CD8-positive, alpha-beta memory T cell (primary cell): ENCODE results near the gene TMEM141. TPM values are rescaled to one million over a fixed set of nuclear protein-coding genes. Genes with fewer than 3 reads are reported as not detected.
A peak's percentile ranks its signal among the peaks of the same experiment; 100 is the strongest.

Experiments used
- CTCF ChIA-PET: fragments of 350-600 bp; sonication (Branson Sonifier 250); formaldehyde crosslinking; loops from one replicate; lab custom pipeline; 2021; ENCODE audit warnings: antibody characterized with exemption; lab: Charles Lee
- POLR2A ChIA-PET: fragments of 350-600 bp; sonication (Branson Sonifier 250); formaldehyde crosslinking; loops from one replicate; lab custom pipeline; 2021; ENCODE audit warnings: antibody characterized with exemption; lab: Charles Lee
- DNase-seq, 5 donors: peaks; one replicate each; pipeline versions ENCODE4 v3.0.0 to v3.0.0-alpha.2; 2020 to 2022; ENCODE audit warnings: mixed read lengths in 1 of 5
- H3K27ac ChIP-seq: one replicate; pipeline ENCODE4 v1.7.0; 2013; ENCODE audit warnings: low read depth, mild to moderate bottlenecking, low read length, moderate library complexity
- H3K27me3 ChIP-seq: 2 replicates; pipeline ENCODE4 v1.7.0; 2013; ENCODE audit warnings: low read length, mild to moderate bottlenecking; ENCODE audit not compliant: insufficient read depth, poor library complexity, severe bottlenecking
- H3K36me3 ChIP-seq: 2 replicates; pipeline ENCODE4 v1.7.0; 2013; ENCODE audit warnings: mild to moderate bottlenecking, low read length, moderate library complexity; ENCODE audit not compliant: insufficient read depth
- H3K4me1 ChIP-seq: 2 replicates; pipeline ENCODE4 v1.7.0; 2013; ENCODE audit warnings: mild to moderate bottlenecking, low read length, moderate library complexity; ENCODE audit not compliant: insufficient read depth
- H3K4me3 ChIP-seq: 2 replicates; pipeline ENCODE4 v1.7.0; 2013; ENCODE audit warnings: mild to moderate bottlenecking, low read length
- H3K9me3 ChIP-seq: 2 replicates; pipeline ENCODE4 v1.7.0; 2013; ENCODE audit warnings: mild to moderate bottlenecking, low read length
- H3K27ac Mint-ChIP-seq, 8 donors: one replicate each; pipeline ENCODE4 v1.8.0; 2020 to 2021; ENCODE audit warnings: mixed read lengths in 8 of 8, mild to moderate bottlenecking in 6 of 8, inconsistent platforms in 3 of 8, moderate library complexity in 3 of 8
- H3K27me3 Mint-ChIP-seq, 2 donors: one replicate each; pipeline ENCODE4 v1.8.0; 2020 to 2021; ENCODE audit warnings: mixed read lengths in 2 of 2, mild to moderate bottlenecking in 1 of 2, moderate library complexity in 1 of 2
- H3K36me3 Mint-ChIP-seq, 3 donors: one replicate each; pipeline ENCODE4 v1.8.0; 2020 to 2021; ENCODE audit warnings: mixed read lengths in 3 of 3, inconsistent platforms in 1 of 3, mild to moderate bottlenecking in 1 of 3
- H3K4me1 Mint-ChIP-seq, 3 donors: one replicate each; pipeline ENCODE4 v1.8.0; 2020 to 2021; ENCODE audit warnings: mixed read lengths in 3 of 3, inconsistent platforms in 1 of 3, mild to moderate bottlenecking in 1 of 3
- H3K4me3 Mint-ChIP-seq, 7 donors: one replicate each; pipeline ENCODE4 v1.8.0; 2020 to 2021; ENCODE audit warnings: mixed read lengths in 7 of 7, mild to moderate bottlenecking in 6 of 7, moderate library complexity in 4 of 7, inconsistent platforms in 2 of 7
- H3K9me3 Mint-ChIP-seq, 5 donors: one replicate each; pipeline ENCODE4 v1.8.0; 2020 to 2022; ENCODE audit warnings: mixed read lengths in 5 of 5, mild to moderate bottlenecking in 3 of 5, moderate library complexity in 2 of 5, inconsistent platforms in 1 of 5
- polyA plus RNA-seq: library from polyadenylated mRNA; unstranded; fragments of 300-500 nt; fragmentation: Illumina TruSeq; gene quantifications from one replicate; pipeline ENCODE4 v1.2.3, GENCODE V29; 2021
- total RNA-seq, 2 experiments: library from RNA; stranded (reverse); gene quantifications; one replicate each; pipeline ENCODE4 v1.2.3, GENCODE V29; 2021

The TMEM141 gene
- total and polyA plus RNA-seq, 3 experiments from 2014 or later = 37.8 to 50.6 (median 50.1) TPM

DNA sequence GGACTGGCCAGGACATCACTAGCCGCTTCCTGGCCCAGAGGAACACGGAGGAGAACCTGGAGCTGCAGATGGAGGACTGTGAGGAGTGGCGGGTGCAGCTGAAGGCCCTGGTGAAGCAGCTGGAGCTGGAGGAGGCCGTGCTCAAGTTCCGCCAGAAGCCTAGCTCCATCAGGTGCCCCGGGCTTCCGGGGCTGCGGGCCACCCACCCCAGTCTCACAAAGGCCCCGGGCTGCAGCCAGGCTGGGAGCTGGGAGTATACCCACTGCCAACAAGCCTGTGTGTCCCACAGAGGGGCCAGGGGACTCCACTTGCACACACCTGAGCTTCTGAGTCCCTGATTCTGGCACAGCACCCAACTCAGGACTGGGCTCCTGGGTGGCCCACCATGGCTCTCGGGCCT is 14.9 kb downstream of the TMEM141 start:
- Histone ChIP-seq H3K4me1 (peaks cover 29% of the 10 kb centered on the region), H3K27ac (no peak overlapping the region), H3K27me3 (no peaks in the 10 kb centered on the region), H3K9me3 (no peaks in the 10 kb centered on the region), H3K36me3 (no peaks in the 10 kb centered on the region), H3K4me3 (no peak overlapping the region)
- Mint-ChIP-seq H3K4me3 (peak overlapping the region; percentile 26 to 91 (median 88)), H3K4me1 (peaks cover 27 to 46% (median 30%) of the 10 kb centered on the region in 3 donors), H3K9me3 (no peaks in the 10 kb centered on the region), H3K27ac (peak overlapping the region in 1 of 8 donors; percentile 94), H3K27me3 (peaks cover 0 to 1% of the 10 kb centered on the region in 2 donors), H3K36me3 (peaks cover 0 to 24% (median 3%) of the 10 kb centered on the region in 3 donors)
- DNase-seq = no peak
- ChIA-PET POLR2A (interaction anchor here (0.7 to 1.1 kb wide), 2 partner anchors 10 to 14 kb away, joined by 3 read pairs; no protein-coding TSS in a partner anchor), CTCF (interaction anchor here (1.1 to 4.1 kb wide), 7 partner anchors 14 to 383 kb away, joined by 3 to 14 read pairs (median 5); partner anchors contain the start of genes AJM1 and SSNA1)

DNA sequence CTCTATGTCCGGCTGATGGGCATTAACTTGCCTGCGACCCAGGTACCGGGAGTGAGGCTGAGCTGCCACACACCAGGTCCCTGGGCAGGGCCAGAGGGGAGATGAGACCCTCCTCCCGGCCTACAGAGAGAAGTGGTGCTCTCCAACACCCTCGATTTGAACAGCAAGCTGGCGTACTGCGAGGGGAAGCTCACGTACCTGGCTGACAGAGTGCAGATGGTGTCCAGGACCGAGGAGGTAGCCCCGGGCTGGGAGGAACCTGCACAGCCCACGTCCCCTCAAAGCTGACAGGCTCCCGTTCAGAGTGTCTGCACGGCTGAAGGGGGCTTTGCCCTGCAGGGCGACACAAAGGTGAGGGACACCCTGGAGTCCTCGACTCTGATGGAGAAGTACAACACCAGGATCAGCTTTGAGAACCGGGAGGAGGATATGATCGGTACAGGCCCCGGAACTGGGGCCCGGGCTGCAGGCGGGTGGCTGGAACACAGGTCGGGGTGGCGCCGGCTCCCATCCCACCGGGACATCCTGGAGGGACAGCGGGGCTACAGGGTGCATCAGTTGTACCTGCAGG is 15.6 kb downstream of the TMEM141 start:
- Mint-ChIP-seq H3K4me3 (peak overlapping the region; percentile 86 to 95 (median 90)), H3K36me3 (peaks cover 0 to 24% (median 3%) of the 10 kb centered on the region in 3 donors), H3K27me3 (peaks cover 0 to 1% of the 10 kb centered on the region in 2 donors), H3K27ac (peak overlapping the region; percentile 45 to 97 (median 94)), H3K4me1 (peaks cover 26 to 47% (median 28%) of the 10 kb centered on the region in 3 donors), H3K9me3 (no peaks in the 10 kb centered on the region)
- ChIA-PET CTCF (interaction anchor here (1.0 to 4.1 kb wide), 12 partner anchors 13 to 382 kb away, joined by 3 to 14 read pairs (median 4); partner anchors contain the start of genes AJM1, SSNA1 and TRAF2), POLR2A (interaction anchor here (0.5 to 1.3 kb wide), 9 partner anchors 9 to 394 kb away, joined by 3 to 5 read pairs (median 4); partner anchors contain the start of genes MAN1B1, SAPCD2, TMEM141 and TPRN)
- DNase-seq = no peak
- Histone ChIP-seq H3K27ac (peak overlapping the region; percentile 65), H3K36me3 (no peaks in the 10 kb centered on the region), H3K4me3 (peak overlapping the region; percentile 69), H3K9me3 (no peaks in the 10 kb centered on the region), H3K4me1 (peaks cover 29% of the 10 kb centered on the region), H3K27me3 (no peaks in the 10 kb centered on the region)

DNA sequence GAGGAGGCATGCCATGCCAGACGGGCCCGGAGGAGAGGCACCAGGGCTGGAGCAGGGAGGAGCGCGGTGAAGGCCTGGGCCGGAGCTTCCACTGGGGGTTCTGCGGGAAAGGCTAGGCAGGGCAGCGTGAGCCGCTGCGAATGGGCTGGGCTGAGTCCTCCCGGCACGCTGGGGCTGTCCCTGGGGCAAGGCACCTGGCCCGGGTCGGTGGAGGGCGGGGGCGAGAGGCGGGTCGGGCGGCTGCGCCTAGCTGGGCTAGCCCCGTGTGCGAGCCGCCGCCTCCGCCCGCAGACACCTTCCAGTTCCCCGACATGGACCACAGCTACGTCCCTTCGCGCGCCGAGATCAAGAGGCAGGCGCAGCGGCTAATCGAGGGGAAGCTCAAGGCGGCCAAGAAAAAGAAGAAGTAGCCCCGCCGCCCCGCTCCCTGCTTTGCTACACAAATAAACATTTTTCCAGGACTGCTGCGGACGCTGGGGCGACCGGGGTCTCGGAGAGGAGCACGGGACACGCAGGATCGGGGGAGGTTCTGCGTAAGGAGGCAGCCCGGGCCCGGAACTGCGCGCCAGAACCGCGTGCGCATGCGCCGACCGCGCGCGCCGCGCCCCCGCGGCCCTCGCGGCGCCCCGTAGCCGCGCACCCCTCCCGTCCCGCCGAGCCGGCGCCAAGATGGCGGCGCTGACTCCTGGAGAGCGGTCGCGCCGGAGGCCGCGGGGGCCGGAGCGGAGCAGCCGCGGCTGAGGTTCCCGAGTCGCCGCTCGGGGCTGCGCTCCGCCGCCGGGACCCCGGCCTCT is 16.3 kb downstream of the TMEM141 start, which contains the start of gene RABL6:
TSS of gene RABL6 (plus strand) at position 668 of the 794 bp plus-strand sequence. CDS start 249 bp downstream, outside the sequence.
- no peaks in the 10 kb centered on the region for H3K36me3 ChIP-seq
- POLR2A ChIA-PET = interaction anchor here (0.5 to 1.3 kb wide), 11 partner anchors 10 to 393 kb away, joined by 3 to 5 read pairs (median 3); partner anchors contain the start of genes MAN1B1, SAPCD2, TMEM141 and TPRN
- H3K4me3 ChIP-seq = peak within 1 kb of the TSS; percentile 69
- no peaks in the 10 kb centered on the region for H3K9me3 ChIP-seq
- H3K4me1 ChIP-seq = peaks cover 29% of the 10 kb centered on the region
- CTCF ChIA-PET = interaction anchor here (1.0 to 4.1 kb wide), 11 partner anchors 14 to 239 kb away, joined by 3 to 14 read pairs (median 4); partner anchors contain the start of genes AJM1 and TRAF2
- H3K27ac ChIP-seq = peak within 1 kb of the TSS; percentile 78
- H3K27me3 Mint-ChIP-seq = peaks cover 0 to 1% of the 10 kb centered on the region in 2 donors
- H3K4me3 Mint-ChIP-seq = peak within 1 kb of the TSS; percentile 88 to 95 (median 91)
- H3K36me3 Mint-ChIP-seq = peaks cover 0 to 24% (median 3%) of the 10 kb centered on the region in 3 donors
- H3K27ac Mint-ChIP-seq = peak within 1 kb of the TSS; percentile 92 to 97 (median 94)
- H3K27me3 ChIP-seq = no peaks in the 10 kb centered on the region
- no peaks in the 10 kb centered on the region for H3K9me3 Mint-ChIP-seq
- H3K4me1 Mint-ChIP-seq = peaks cover 24 to 47% (median 28%) of the 10 kb centered on the region in 3 donors
- peak; percentile 74 to 89 (median 86) for DNase-seq

DNA sequence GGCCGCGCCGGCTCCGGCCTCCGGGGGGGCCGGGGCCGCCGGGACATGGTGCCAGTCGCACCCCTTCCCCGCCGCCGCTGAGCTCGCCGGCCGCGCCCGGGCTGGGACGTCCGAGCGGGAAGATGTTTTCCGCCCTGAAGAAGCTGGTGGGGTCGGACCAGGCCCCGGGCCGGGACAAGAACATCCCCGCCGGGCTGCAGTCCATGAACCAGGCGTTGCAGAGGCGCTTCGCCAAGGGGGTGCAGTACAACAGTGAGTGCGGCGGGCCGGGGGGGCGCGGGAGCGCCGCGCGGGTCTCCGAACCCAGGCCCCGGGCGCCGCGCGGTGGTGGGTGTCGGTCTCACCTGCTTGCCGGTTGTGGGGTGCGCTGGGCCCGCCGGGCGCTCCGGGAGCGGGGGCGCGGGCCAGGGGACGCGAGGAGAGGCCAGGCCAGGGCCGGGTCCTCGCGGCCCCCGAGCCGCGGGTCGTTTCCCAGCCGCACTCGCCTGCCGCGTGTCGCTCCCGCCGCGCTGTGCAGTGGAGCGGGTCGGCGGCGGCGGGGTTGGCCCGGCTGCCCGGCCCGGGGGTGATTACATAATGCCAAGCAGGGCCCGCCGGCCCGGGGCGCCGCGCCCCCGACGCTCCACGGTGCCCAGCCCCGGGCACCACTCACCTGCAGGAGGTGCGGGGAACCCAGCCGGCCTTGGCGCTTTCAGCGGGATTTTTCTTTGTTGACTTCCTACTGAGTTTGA is 17.1 kb downstream of the TMEM141 start:
- Histone ChIP-seq H3K36me3 (no peaks in the 10 kb centered on the region), H3K4me1 (peaks cover 29% of the 10 kb centered on the region), H3K27me3 (no peaks in the 10 kb centered on the region), H3K4me3 (peak overlapping the region; percentile 56), H3K27ac (peak overlapping the region; percentile 78), H3K9me3 (no peaks in the 10 kb centered on the region)
- Mint-ChIP-seq H3K27ac (peak overlapping the region in 6 of 8 donors; percentile 45 to 94 (median 82)), H3K27me3 (peaks cover 0 to 1% of the 10 kb centered on the region in 2 donors), H3K4me1 (peaks cover 31 to 55% (median 35%) of the 10 kb centered on the region in 3 donors), H3K9me3 (no peaks in the 10 kb centered on the region), H3K4me3 (peak overlapping the region; percentile 78 to 95 (median 83)), H3K36me3 (peaks cover 0 to 32% (median 3%) of the 10 kb centered on the region in 3 donors)
- peak in 4 of 5 donors; percentile 14 to 66 (median 48) for DNase-seq
- CTCF ChIA-PET = interaction anchor here (1.0 to 4.1 kb wide), 9 partner anchors 15 to 227 kb away, joined by 3 to 14 read pairs (median 7); partner anchors contain the start of genes AJM1 and TRAF2
- POLR2A ChIA-PET = interaction anchor here (0.6 to 1.5 kb wide), 7 partner anchors 78 to 288 kb away, joined by 3 to 5 read pairs (median 3); partner anchors contain the start of genes FBXW5, SAPCD2 and TRAF2

DNA sequence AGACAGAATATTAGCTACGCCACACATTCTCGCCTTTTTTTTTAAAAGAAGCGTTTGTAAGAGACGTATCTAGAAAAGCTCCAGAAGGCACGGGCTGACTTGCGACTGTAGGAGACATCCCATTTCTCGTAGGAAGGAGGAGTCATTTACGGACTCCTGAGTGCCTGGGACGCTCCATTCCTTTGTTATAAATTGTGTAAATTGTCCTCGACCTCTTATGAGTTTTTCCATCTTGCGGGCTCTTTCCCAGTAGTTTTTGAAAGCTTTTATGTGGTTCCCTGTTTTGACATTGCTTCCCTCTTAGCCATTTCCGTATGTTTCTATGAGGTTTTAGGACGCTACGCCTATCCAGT is 17.6 kb downstream of the TMEM141 start:
- Mint-ChIP-seq H3K36me3 (peaks cover 0 to 33% (median 3%) of the 10 kb centered on the region in 3 donors), H3K4me1 (peaks cover 36 to 59% (median 37%) of the 10 kb centered on the region in 3 donors), H3K9me3 (no peaks in the 10 kb centered on the region), H3K4me3 (peak overlapping the region; percentile 78 to 95 (median 83)), H3K27me3 (peaks cover 0 to 1% of the 10 kb centered on the region in 2 donors), H3K27ac (peak overlapping the region in 7 of 8 donors; percentile 22 to 94 (median 77))
- Histone ChIP-seq H3K36me3 (no peaks in the 10 kb centered on the region), H3K27me3 (no peaks in the 10 kb centered on the region), H3K4me1 (peaks cover 29% of the 10 kb centered on the region), H3K27ac (peak overlapping the region; percentile 78), H3K4me3 (peak overlapping the region; percentile 56), H3K9me3 (no peaks in the 10 kb centered on the region)
- ChIA-PET CTCF (interaction anchor here (1.2 to 4.1 kb wide), 4 partner anchors 17 to 227 kb away, joined by 3 to 14 read pairs (median 14); partner anchors contain the start of gene AJM1), POLR2A (interaction anchor here (1.5 kb wide), 1 partner anchor 135 kb away, joined by 4 read pairs; the partner anchor contains the start of gene FBXW5)
- no peak for DNase-seq

DNA sequence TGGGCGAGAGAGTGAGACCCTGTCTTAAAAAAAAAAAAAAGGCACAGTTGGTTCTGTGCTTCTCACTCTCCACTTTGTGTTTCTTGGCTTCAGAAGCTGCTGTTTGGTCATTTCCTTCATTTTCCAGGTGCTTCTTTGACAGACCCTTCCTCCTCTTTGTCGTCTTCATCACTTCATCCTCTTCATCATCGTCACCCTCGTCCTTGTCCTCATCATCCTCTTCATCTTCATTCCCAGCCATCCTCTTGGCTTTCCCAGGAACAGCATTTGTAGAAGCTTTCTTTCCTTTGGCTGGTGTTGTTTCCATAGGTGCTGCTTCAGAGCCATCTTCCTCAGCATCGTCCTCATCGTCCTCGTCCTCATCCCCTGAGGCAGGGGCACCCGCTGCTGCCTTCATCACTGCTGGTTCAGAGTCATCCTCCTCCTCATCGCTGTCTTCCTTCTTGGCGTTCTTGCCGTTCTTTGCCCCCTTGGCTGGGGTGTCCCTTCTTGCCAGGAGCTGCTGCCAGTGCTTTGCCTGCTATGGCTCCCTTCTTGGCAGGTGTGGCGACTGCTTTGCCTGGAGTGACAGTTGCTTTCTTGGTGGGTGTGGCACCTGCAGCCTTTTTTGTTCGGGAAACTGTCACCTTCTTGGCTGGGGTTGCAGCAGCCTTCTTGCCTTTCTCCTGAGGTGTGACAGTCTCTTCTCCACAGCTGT is 23.7 kb downstream of the TMEM141 start:
- Mint-ChIP-seq H3K9me3 (no peaks in the 10 kb centered on the region), H3K4me3 (peak overlapping the region in 1 of 7 donors; percentile 38), H3K4me1 (peaks cover 21 to 50% (median 36%) of the 10 kb centered on the region in 3 donors), H3K27ac (no peak overlapping the region), H3K27me3 (no peaks in the 10 kb centered on the region), H3K36me3 (peaks cover 0 to 34% (median 10%) of the 10 kb centered on the region in 3 donors)
- Histone ChIP-seq H3K36me3 (no peaks in the 10 kb centered on the region), H3K4me3 (no peak overlapping the region), H3K9me3 (no peaks in the 10 kb centered on the region), H3K4me1 (peaks cover 4% of the 10 kb centered on the region), H3K27ac (no peak overlapping the region), H3K27me3 (no peaks in the 10 kb centered on the region)
- CTCF ChIA-PET = interaction anchor here (1.2 to 1.8 kb wide), 2 partner anchors 28 to 221 kb away, joined by 3 to 14 read pairs; partner anchors contain the start of gene AJM1
- POLR2A ChIA-PET = no interaction called here
- DNase-seq = no peak
